ENCODE measurements around the gene STK16. TPM values are rescaled to one million over a fixed set of nuclear protein-coding genes. Genes with fewer than 3 reads are reported as not detected.

STK16 gene, protein sequence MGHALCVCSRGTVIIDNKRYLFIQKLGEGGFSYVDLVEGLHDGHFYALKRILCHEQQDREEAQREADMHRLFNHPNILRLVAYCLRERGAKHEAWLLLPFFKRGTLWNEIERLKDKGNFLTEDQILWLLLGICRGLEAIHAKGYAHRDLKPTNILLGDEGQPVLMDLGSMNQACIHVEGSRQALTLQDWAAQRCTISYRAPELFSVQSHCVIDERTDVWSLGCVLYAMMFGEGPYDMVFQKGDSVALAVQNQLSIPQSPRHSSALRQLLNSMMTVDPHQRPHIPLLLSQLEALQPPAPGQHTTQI
- 27.7 and 47.0 TPM in 2 replicates for total RNA-seq

DNA sequence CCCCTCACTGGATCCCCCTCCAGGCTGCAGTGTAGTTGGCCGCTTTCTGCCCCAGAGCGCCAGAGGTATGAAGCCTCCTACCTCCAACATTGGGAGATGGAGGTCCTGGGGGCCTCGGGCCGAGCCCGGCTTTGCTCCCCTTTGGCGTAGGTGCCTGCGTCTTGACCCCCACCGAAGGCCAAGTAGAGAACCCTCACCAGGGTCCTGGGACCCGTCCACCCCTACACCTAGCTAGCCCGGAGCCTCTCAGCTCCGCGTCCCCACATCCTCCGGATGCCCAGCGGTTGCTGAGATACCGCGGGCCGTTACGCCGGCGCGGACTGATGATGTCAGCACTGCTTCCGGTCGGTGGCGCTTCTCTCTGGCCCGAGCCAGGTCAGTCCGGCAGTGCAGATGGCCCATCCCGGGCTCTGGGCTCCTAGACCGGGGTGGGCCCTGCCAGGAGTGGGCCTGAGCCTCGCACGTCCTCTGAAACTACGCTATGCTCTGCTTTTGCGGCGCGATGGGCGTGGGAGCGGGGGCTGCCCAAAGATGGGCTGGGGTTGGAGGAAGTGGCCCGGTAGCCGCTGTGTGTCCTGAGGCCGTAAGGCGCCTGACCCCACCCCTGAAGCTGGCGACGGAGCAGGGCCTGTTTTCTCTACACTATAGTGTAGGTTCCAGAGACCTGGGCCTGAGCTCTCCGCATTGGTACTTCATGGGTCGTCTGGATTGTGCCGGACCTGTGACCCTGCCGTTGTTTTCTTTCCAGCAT is at the start of gene STK16, which contains the start of gene GLB1L:
TSS of gene STK16 (plus strand) at position 332 of the 751 bp plus-strand sequence. CDS start 521 bp downstream, outside the sequence.
TSS of gene GLB1L (minus strand) at position 297 of the 751 bp plus-strand sequence. CDS start 1,871 bp downstream, outside the sequence.

DNA sequence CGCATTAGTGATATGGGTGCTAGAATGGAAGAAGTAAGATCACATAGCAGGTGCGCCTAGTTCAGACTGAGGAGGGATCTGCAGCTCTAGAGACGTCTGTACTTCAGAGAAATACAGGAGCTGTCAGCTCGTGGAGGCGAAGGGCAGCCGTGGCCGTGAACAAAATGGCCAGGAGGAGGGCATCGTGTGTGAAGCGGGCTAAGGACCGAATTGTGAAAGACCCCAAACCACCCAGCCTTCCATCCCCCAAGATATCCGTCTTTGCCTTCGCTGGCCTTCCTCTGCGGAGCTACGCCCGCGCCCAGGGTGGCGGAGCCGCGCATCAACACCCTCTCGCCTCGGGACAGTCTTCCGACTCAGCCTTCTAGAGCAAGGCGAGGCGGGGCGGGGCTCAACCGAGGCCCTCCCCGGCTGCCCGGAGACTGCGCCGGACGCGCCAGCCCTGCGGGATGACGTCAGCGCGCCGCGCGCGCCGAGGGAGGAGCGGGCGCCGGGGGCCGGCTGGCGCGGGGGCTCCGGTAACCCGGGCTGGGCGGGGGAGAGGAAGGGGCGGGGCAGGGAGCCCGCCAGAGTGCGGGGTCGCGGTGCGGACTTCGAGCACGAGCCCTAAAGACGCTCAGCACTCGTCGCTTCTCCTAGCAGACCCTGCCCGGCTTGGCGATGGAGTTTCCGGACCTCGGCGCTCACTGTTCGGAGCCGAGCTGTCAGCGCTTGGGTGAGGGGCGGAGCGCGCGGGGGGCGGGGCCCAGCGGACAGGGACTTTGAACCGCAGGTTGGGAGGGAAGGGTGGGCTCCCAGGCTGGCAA is 38.7 kb upstream of the STK16 start, which contains the start of gene ZFAND2B:
TSS of gene ZFAND2B (plus strand) at position 455 of the 806 bp plus-strand sequence. CDS start at position 661, 206 bp downstream.

DNA sequence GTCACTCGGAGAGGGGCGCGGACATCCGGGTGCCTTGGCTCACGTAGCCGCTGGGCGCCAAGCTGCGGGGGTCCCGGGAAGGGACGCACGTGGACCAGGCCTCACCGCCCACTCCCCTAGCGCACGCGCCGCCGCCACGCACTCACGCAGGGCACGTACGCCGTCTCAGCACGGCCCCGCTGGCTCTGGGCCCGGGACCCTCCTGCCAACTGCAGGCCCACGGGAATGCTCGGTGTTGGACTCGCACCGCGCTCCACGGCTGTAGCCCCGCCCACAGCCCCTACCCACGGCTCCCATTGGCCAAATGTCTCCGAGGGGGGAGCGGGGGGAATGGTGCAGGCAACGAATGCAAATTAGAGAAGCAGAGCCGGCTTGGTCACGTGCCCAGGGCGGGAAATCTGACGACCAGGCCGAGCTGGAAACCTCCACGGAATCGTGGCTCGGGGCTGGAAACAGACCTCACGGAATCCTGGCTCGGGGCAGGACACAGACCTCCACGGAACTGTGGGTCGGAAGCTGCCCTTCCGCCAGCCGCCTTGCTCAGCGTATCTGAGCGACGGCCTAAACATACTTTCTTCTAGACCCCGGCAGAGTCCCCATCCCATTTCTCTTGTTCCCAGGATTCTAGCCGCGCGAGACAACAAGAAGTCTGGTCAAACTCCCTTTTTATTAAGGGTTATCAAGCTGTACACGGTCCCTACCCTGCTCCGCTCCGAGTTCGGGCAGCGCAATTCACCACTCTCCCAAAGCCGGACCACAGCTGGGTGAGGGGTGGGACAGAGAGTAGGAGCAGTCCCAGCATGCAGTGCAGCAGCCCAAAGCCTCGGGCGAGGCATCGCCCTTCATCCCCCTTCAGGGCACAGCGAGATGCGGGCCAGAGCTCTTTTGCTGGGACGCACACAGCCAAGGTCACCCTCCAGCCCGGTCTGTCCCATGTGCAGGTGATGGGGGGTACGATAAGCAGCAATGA is 26.3 kb upstream of the STK16 start, which contains the start of gene ABCB6:
TSS of gene ABCB6 (minus strand) at position 227 of the 970 bp plus-strand sequence. CDS start 285 bp downstream, outside the sequence.

DNA sequence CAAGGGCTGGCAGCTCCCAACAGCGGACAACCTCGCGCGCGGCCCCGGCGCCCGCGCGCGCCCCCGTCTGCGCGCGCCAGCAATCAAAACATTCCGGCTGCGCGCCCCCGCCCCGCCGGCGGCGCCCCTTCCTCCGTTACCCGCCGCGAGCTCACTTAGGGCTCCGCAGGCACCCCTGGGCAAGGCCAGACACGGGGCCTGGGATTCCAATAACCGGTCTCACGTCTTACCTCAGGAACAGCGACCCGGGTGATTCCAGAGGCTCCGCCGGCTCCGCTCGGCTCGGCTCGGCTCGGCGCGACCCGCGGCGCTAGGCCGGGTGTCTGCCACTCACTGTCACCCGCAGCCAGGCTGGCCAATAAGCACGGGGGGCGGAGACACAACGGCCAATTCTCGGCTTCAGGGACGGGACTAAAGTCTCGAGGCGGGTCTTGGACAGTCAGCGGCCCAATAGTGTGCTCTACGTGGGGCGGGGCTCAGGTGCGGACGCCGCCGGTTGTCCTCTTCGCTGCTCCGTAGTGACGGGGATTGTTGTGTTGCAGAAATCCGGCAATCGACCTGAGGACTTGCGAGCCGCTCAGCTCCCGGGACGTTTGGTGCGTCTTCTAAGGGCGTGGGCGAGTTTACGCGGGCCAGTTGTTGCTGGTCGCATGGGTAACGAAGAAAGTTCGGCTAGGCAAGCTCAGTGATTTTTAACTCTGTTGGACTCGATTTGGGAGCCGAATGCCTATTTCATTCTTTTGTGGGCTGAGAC is 15.8 kb upstream of the STK16 start, which contains the start of the genes ANKZF1 and ATG9A:
TSS of gene ANKZF1 (plus strand) at position 502 of the 754 bp plus-strand sequence. CDS start 452 bp downstream, outside the sequence.
TSS of gene ATG9A (minus strand) at position 332 of the 754 bp plus-strand sequence. CDS start 1,612 bp downstream, outside the sequence.

DNA sequence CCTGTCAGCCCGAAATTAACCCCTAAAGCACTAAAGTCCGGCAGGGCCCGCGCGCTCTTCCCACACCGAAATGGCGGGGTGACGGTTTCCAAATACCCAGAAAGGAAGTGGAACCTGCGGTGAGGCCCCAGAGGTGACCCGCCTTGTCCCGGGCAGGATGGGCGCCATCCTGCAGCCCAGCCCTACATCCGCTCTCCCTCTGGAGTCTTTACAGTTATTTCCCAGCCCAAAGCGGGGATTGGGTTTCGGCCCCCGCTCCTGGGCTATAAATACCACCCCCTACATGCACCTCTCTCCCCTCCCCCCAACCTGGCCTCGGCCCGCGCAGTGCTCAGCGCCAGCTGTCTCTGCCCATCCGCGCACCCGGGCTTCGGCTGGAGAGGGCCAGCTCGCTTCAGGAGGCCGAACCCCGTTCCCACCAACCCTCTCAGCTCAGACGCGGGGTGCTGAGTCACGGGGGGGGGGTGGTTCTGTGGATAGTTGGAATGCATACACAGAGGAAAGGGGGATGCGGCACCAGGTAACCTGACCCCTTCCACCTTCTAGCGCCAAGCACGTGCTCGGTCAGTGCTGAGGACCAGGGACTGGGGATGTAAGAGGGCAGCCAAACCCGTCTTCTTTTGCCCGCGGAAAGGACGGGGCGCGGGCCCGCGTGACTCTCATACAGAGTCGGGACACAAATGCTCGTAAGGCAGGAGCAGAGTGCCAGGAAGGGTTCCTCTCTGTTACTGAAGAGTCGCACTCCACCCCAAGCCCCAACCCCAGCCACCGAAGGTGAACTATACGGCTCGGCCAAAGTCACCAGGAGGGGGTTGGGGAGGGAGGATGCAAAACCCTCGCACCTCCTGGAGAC is 7.8 kb downstream of the STK16 start, which contains the start of gene TUBA4B:
TSS of gene TUBA4B (plus strand) at position 344 of the 853 bp plus-strand sequence. CDS start at position 509, 165 bp downstream.

DNA sequence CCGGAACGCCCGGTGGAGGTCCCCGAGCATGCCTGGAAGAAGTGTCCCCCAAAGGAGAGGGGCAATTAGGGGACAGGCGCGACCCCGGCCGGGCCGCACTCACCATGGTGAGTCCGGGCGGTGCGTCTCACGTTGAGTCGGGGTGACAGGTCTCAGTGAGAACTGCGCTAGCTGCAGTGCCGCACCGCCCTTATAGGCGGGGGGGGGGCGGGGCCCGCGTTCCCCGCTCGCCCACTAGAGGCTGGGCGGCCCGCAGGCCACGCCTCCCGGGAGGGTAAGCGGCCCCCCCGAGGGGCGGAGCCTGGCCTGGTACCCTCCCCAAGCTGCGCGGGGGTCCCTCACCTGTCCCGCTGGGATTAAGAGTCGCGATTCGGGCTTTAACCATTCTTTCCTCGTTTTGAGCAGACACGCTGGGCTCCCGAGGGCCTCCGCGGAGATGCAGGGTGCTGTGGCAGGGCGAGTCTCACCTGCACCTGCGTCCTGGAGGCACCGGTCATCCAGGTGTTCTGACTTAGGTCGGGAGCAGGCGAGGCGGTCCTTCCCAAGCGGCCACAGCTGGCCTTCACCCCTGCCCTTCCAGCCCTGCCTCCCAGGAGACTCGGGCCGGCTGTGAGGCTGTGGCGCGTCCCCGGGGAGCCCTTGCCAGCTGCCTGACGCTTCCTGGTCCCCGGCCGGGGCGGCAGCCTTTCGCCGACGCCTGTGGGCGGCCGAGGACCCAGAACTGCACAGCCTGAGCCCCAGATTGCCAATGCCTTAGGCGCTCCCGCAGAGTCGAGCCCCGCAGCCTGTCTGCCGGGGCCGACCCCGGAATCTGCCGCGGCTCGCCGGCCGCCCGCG is 8.7 kb downstream of the STK16 start, which contains the start of gene TUBA4A:
TSS of gene TUBA4A (minus strand) at position 166 of the 837 bp plus-strand sequence. CDS start at position 106, 60 bp downstream.

DNA sequence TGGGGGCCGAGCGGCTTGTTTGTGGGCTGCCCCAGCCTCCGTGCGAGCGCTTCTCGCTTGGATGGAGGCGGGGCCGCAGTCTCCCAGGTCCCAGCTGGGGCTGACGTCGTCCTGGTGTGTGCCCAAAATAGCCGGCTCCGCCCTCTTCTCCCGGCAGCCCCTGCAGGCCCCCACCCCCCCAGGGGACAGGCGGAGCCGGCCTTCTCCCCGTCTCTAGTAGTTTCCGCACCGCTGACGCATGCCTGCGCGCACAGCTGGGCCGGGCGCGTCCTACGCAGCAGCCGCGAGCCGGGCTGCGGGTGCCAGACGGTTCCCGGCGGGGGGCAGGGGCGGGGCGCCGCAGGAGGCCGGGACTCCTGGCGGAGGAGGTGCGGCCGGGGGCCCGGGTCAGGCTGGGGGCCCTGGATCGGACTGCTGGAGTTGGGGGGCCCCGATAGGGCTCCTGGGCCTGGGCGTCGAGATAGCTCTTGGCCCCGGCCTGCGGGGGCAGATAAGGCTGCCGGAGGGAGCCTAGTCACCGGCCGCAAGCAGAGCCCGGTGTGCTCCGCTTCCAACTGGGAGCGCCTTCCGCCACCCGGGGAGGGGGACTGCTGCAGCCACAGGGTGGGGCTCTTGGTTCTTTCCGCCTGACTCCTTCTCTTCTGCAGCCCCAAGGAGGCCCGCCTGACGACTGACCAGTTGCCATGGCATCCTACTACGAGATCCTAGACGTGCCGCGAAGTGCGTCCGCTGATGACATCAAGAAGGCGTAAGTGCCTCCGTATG is 34.1 kb downstream of the STK16 start, which contains the start of gene DNAJB2:
TSS of gene DNAJB2 (plus strand) at position 216 of the 765 bp plus-strand sequence. CDS start at position 684, 468 bp downstream.

Other genes starting within 250 kb of the STK16 start
- gene CFAP65, start 204.0 kb upstream of the STK16 start, total RNA-seq = under 0.01 TPM in 1 of 2 replicates, not detected in the other
- under 0.01 TPM in 1 of 2 replicates, not detected in the other for gene IHH, start 184.6 kb upstream of the STK16 start, total RNA-seq
- 14.2 and 17.5 TPM in 2 replicates for gene NHEJ1, start 84.7 kb upstream of the STK16 start, total RNA-seq
- 0.63 and 2.5 TPM in 2 replicates for gene SLC23A3, start 75.5 kb upstream of the STK16 start, total RNA-seq
- 24.7 and 27.0 TPM in 2 replicates for gene CNPPD1, start 68.6 kb upstream of the STK16 start, total RNA-seq
- 69.0 and 78.2 TPM in 2 replicates for gene RETREG2, start 67.2 kb upstream of the STK16 start, total RNA-seq
- 22.2 and 26.7 TPM in 2 replicates for gene ZFAND2B, start 38.7 kb upstream of the STK16 start, total RNA-seq
- 26.8 and 61.6 TPM in 2 replicates for gene ABCB6, start 26.5 kb upstream of the STK16 start, total RNA-seq
- gene ATG9A, start 15.8 kb upstream of the STK16 start, total RNA-seq = 24.3 and 26.4 TPM in 2 replicates
- 18.0 and 20.5 TPM in 2 replicates for gene ANKZF1, start 15.7 kb upstream of the STK16 start, total RNA-seq
- 11.6 and 18.6 TPM in 2 replicates for gene GLB1L, start within 50 bp of the STK16 start, total RNA-seq
- gene TUBA4B, start 7.8 kb downstream of the STK16 start, total RNA-seq = under 0.01 TPM in 1 of 2 replicates, not detected in the other
- gene TUBA4A, start 8.4 kb downstream of the STK16 start, total RNA-seq = 9.4 and 17.8 TPM in 2 replicates
- gene DNAJB2, start 33.9 kb downstream of the STK16 start, total RNA-seq = 53.9 and 109 TPM in 2 replicates
- gene PTPRN, start 63.9 kb downstream of the STK16 start, total RNA-seq = 7.2 and 12.6 TPM in 2 replicates
- not detected in 2 replicates for gene RESP18, start 87.3 kb downstream of the STK16 start, total RNA-seq
- gene DNPEP, start 142.4 kb downstream of the STK16 start, total RNA-seq = 78.2 and 137 TPM in 2 replicates
- 2.4 and 2.7 TPM in 2 replicates for gene DES, start 172.9 kb downstream of the STK16 start, total RNA-seq
- gene SPEG, start 189.4 kb downstream of the STK16 start, total RNA-seq = 7.8 and 9.1 TPM in 2 replicates